GM21786 (cell line): ENCODE measurements around the gene PAM16.

Experiments
- ATAC-seq: cut with Tn5 transposase; IDR thresholded peaks from one replicate; pipeline ENCODE4 v1.9.1; 2021; ENCODE audit not compliant: unreplicated experiment

The PAM16 gene

GRCh38 chr16:4371357-4372000 lies 20.4 kb upstream of the PAM16 start, which contains the start of gene VASN:
Gene VASN (plus strand): TSS chr16:4371848. CDS start chr16:4380878, 9,030 bp downstream.
- ATAC-seq = no peak

- no peak for ATAC-seq
Measured at GRCh38 chr16:4370570-4371356, 19.6 kb upstream of the PAM16 start.

- no peak for ATAC-seq
Measured at GRCh38 chr16:4370151-4370550, 19.0 kb upstream of the PAM16 start.

DNA sequence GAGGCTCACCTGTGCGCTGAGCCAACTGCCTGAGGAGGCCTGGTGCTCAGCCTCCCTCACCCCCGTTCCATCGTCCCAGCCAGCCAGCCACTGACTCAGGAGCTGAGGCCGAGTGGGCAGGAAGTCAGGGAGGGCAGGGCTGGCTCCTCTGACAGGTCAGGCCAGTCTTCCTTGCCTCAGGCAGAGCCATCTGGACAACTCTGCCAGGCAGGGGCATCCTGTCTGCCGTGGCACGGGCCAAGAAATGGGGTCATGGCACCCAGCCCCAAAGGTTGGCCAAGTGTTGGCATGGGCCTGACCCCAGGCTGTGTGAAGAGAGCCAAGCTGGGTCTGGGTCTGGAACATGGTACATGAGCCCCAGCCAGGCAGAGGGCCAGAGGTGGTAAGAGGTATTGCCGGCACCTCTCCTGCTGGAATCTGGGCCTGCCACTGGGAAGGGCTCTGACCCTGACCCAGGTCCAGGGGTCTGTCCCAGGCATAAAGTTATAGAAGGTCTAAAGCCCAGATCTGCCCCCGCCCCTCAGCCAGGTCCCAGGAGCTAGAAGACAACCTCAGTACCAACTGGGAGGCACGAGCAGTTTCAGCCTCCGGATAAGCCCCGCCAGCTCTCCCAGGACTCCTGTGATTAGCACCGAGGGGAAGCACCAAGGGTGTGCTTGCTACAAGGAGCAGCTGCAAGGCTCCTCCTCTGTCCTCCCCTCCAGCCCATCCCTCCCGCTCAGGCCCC lies 18.0 kb upstream of the PAM16 start:
- no peak for ATAC-seq

- no peak for ATAC-seq
Measured at GRCh38 chr16:4367393-4367856, 16.3 kb upstream of the PAM16 start.

- ATAC-seq = no peak
Measured at GRCh38 chr16:4366016-4366415, 14.9 kb upstream of the PAM16 start.

GRCh38 chr16:4365615-4366014 lies 14.5 kb upstream of the PAM16 start:
- ATAC-seq = no peak

GRCh38 chr16:4365014-4365406 lies 13.9 kb upstream of the PAM16 start:
- peak; percentile 64 for ATAC-seq

- ATAC-seq = no peak
Measured at GRCh38 chr16:4364196-4365013, 13.3 kb upstream of the PAM16 start.

- ATAC-seq = no peak
Measured at GRCh38 chr16:4362476-4363135, 11.5 kb upstream of the PAM16 start.

- no peak for ATAC-seq
Measured at GRCh38 chr16:4361944-4362311, 10.8 kb upstream of the PAM16 start.

DNA sequence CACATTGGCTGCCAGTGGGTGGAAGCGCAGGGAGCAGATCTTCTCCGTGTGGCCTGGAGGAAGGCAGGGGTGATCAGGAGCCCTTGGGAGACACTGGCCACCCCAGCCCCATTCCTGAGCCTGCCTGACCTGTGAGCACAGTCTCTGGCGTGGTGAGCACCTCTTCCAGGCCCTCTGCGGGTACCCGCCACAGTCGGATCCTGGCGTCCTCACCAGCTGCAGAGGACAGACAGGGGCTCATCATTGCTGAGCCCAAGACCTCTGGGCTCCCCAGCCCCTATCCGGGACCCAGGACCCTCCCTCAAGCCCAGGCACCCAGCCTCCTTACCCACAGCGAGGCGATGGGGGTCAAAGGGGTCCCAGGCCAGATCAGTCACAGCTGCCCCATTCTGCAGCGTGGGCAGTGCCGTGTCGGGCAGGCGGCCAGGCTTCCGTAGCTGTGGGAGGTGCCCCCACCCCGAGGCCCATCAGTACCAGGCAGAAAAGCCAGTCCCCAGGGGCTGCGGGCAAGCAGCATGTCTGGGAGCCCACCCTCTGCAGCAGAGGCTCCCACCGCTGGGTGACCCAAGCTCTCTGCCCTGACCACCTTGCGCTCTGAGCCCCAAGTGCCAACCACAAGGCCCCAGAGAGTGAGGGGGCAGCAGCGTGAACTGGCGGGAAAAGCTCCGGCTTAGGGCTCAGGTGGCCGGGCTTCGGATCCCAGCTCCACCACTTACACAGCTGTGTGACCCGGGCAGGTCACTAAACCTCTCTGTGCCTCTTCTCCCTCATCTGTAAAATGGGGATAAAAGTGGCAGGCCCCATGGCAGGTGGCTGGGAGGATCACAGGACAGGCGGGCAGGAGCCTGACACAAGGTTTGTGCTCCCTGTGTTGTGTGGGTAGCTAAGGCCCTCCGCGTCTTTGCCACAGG lies 10.2 kb upstream of the PAM16 start:
- ATAC-seq = no peak

DNA sequence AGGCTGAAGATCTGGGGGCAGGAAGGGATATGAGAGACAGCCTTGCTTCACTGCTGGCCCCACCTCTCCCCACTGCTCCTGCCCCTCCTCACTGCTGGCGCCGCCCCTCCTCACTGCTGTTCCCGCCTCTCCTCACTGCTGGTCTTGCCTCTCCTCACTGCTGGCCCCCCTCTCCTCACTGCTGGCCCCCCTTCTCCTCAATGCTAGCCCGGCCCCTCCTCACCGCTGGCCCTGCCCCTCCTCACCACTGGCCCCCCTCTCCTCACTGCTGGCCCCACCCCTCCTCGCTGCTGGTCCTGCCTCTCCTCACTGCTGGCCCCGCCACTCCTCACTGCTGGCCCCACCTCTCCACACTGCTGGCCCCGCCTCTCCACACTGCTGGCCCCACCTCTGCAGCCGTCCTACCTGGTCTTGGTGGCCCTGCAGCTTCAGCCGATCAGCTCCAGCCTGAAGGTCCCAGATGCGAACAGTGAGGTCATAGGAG lies 9.5 kb upstream of the PAM16 start:
- ATAC-seq = no peak

- no peak for ATAC-seq
Measured at GRCh38 chr16:4359914-4360313, 8.8 kb upstream of the PAM16 start.

DNA sequence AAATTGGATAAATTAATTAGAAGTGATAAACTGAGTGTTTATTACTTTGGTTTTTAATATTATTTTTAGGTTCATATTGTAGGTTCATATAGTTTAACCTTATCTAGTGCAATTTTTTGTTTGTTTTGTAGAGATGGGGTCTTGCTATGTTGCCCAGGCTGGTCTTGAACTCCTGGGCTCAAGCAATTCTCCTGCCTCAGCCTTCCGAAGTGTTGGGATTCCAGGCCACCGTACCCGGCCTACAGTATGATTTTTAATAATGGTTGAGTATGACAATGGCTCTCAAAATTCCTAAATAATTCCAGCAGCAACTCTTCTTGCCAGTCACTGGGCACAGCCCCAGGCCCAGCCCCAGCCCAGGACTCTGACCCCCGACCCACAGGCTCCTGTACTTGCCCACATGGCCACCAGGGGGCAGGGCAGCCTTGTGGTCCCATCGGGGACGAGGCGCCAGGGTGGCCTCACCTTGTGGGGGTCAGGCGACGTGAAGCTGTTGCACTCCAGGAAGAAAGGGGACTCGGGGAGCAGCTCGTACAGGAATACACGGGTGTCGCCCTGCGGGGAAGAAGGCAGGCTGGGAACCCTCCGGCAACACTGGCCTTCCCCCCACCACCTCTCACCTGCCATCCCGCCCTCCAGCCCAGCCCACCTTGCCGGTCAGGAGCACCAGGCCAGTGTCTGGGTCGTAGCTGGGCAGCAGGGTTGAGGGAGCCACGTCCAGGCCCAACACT lies 7.9 kb upstream of the PAM16 start:
- no peak for ATAC-seq

GRCh38 chr16:4358236-4358635 lies 7.1 kb upstream of the PAM16 start:
- no peak for ATAC-seq

GRCh38 chr16:4356820-4357219 lies 5.7 kb upstream of the PAM16 start:
- no peak for ATAC-seq

- ATAC-seq = no peak
Measured at GRCh38 chr16:4354512-4355409, 3.6 kb upstream of the PAM16 start.
